GM23248 (cell line): ENCODE data around the gene CTIF. TPM values are rescaled to one million over a fixed set of nuclear protein-coding genes. Genes with fewer than 3 reads are reported as not detected.

Experiments used
- DNase-seq: peaks from one replicate; pipeline ENCODE4 v3.0.0-alpha.2; 2015
- H2AFZ ChIP-seq: fragments of 200-600 bp; sonication (generic); 2 replicates; pipeline ENCODE4 v1.6.1; 2016; ENCODE audit warnings: antibody characterized with exemption
- H3F3A ChIP-seq: fragments of 200-600 bp; sonication (generic); 2 replicates; pipeline ENCODE4 v1.6.1; 2016; ENCODE audit warnings: mild to moderate bottlenecking, antibody characterized with exemption, mixed run types; ENCODE audit not compliant: insufficient read depth
- H3K27ac ChIP-seq: fragments of 200-600 bp; sonication (generic); 2 replicates; pipeline ENCODE4 v1.5.1; 2016; ENCODE audit warnings: mild to moderate bottlenecking
- H3K27me3 ChIP-seq: fragments of 200-600 bp; sonication (generic); replicated peaks from 2 replicates; pipeline ENCODE4 v1.6.1; 2016; ENCODE audit warnings: mild to moderate bottlenecking; ENCODE audit not compliant: insufficient read depth
- H3K36me3 ChIP-seq: fragments of 200-600 bp; sonication (generic); 2 replicates; pipeline ENCODE4 v1.6.1; 2016; ENCODE audit warnings: low read depth, mild to moderate bottlenecking
- H3K4me1 ChIP-seq: fragments of 200-600 bp; sonication (generic); 2 replicates; pipeline ENCODE4 v1.6.1; 2016; ENCODE audit warnings: mild to moderate bottlenecking; ENCODE audit not compliant: insufficient read depth
- H3K4me2 ChIP-seq: fragments of 200-600 bp; sonication (generic); one replicate; pipeline ENCODE4 v1.6.1; 2016; ENCODE audit warnings: mild to moderate bottlenecking; ENCODE audit not compliant: unreplicated experiment
- H3K4me3 ChIP-seq: fragments of 200-600 bp; sonication (generic); 2 replicates; pipeline ENCODE4 v1.5.1; 2016; ENCODE audit warnings: mild to moderate bottlenecking
- H3K79me2 ChIP-seq: fragments of 200-600 bp; sonication (generic); 2 replicates; pipeline ENCODE4 v1.6.1; 2016; ENCODE audit warnings: mild to moderate bottlenecking; ENCODE audit not compliant: insufficient read depth
- H3K9ac ChIP-seq: fragments of 200-600 bp; sonication (generic); 2 replicates; pipeline ENCODE4 v1.6.1; 2016; ENCODE audit warnings: mild to moderate bottlenecking
- H3K9me2 ChIP-seq: fragments of 200-600 bp; sonication (generic); 2 replicates; pipeline ENCODE4 v1.6.1; 2016; ENCODE audit warnings: mixed run types, mild to moderate bottlenecking, moderate library complexity; ENCODE audit not compliant: insufficient read depth
- H3K9me3 ChIP-seq: fragments of 200-600 bp; sonication (generic); one replicate; pipeline ENCODE4 v1.6.1; 2017; ENCODE audit warnings: low read depth
- H4K20me1 ChIP-seq: fragments of 200-600 bp; sonication (generic); 2 replicates; pipeline ENCODE4 v1.6.0; 2016; ENCODE audit not compliant: insufficient read depth
- EZH2 ChIP-seq: fragments of 200-600 bp; sonication (generic); IDR thresholded peaks from 2 replicates; pipeline ENCODE4 v1.6.1; 2018; ENCODE audit warnings: antibody characterized with exemption, mild to moderate bottlenecking; ENCODE audit not compliant: insufficient read depth, poor library complexity, severe bottlenecking
- EZH2phosphoT487 ChIP-seq: fragments of 200-600 bp; sonication (generic); IDR thresholded peaks from 2 replicates; pipeline ENCODE4 v1.6.1; 2018; ENCODE audit warnings: antibody characterized with exemption, moderate library complexity, mild to moderate bottlenecking, low read depth; ENCODE audit not compliant: insufficient read depth
- WGBS, 2 experiments: methylation state at CpG; one replicate each; pipeline ENCODE4 v1.1.6; 2015 to 2017; ENCODE audit warnings: low lambda C conversion rate in 2 of 2, low coverage in 1 of 2; ENCODE audit errors: missing lambda C conversion rate in 2 of 2; 5-methylcytosine and 5-hydroxymethylcytosine counted together
- in situ Hi-C: fragments of 300-500 bp; cut with MboI; formaldehyde crosslinking; loops from 2 replicates; pipeline ENCODE4 v1.15.0; 2020
- polyA plus RNA-seq: library from polyadenylated mRNA; unstranded; fragments of >200 nt; fragmentation: Nextera tagmentation; extraction: Ambion mirVana; gene quantifications from 2 replicates; pipeline ENCODE4 v1.2.1, GENCODE V29; 2016
- total RNA-seq: library from RNA; depleted of rRNA; stranded (reverse); fragments of >200 nt; shearing (Covaris generic); gene quantifications from 2 replicates; pipeline ENCODE4 v1.2.3, GENCODE V29; 2014

The CTIF gene
- total and polyA plus RNA-seq, 2 experiments from 2014 or later = 21.5 to 46.8 TPM

GRCh38 chr18:48796491-48797205, 257.8 kb downstream of the CTIF start:
- 97 to 99% methylated on average over 6 of the region's 6 CpGs for WGBS, 2 experiments
- H3K36me3 ChIP-seq = peaks cover 10% of the 10 kb centered on the region; the same call in 1 of the 2 replicates
- no peak overlapping the region for H3K4me3 ChIP-seq
- in situ Hi-C loops = no loop called here
- no peaks in the 10 kb centered on the region for H3K27me3 ChIP-seq
- H3K79me2 ChIP-seq = peaks cover 6% of the 10 kb centered on the region; the same call in 1 of the 2 replicates
- H3K9me2 ChIP-seq = no peaks in the 10 kb centered on the region
- H3K27ac ChIP-seq = no peak overlapping the region
- no peak overlapping the region for H3K4me2 ChIP-seq
- H3K9me3 ChIP-seq = no peaks in the 10 kb centered on the region
- H2AFZ ChIP-seq = no peak overlapping the region
- H3K4me1 ChIP-seq = peaks cover 10% of the 10 kb centered on the region
- no peak for DNase-seq
- H3F3A ChIP-seq = peaks cover 7% of the 10 kb centered on the region; the same call in 1 of the 2 replicates
- no peak overlapping the region for H3K9ac ChIP-seq
- TF ChIP-seq EZH2phosphoT487 (no peak), EZH2 (no peak)
- H4K20me1 ChIP-seq = no peaks in the 10 kb centered on the region

DNA sequence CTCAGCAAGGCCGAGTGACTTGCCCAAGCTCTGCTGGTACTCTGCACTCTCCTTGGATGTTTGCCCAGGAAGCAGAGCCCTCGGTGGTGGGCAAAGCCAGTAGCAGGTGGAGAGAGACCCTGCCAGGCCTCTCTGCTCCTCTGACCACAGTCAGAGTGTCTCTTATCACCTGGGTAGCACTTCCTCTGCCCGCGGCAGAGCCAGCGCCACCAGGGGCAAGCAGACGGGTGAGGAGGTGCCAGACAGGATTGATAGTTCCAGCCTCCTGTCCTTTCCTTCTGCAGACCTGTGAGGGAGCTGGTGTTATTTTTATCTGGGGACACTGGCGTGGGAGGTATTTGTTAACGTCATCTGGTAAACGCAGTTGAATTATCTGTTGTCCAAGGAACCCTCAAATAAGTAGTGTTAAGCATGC, 259.0 kb downstream of the CTIF start:
- Histone ChIP-seq H3F3A (peaks cover 7% of the 10 kb centered on the region; the same call in 1 of the 2 replicates), H3K27me3 (no peaks in the 10 kb centered on the region), H3K79me2 (no peaks in the 10 kb centered on the region), H3K9me2 (no peaks in the 10 kb centered on the region), H2AFZ (no peak overlapping the region), H3K9me3 (no peaks in the 10 kb centered on the region), H3K27ac (no peak overlapping the region), H4K20me1 (no peaks in the 10 kb centered on the region), H3K36me3 (peaks cover 10% of the 10 kb centered on the region; the same call in 1 of the 2 replicates), H3K4me1 (peaks cover 14% of the 10 kb centered on the region), H3K9ac (no peak overlapping the region), H3K4me3 (no peak overlapping the region), H3K4me2 (no peak overlapping the region)
- 86 to 92% methylated on average over 9 of the region's 9 CpGs for WGBS, 2 experiments
- DNase-seq = no peak
- in situ Hi-C loops = no loop called here
- TF ChIP-seq EZH2 (no peak), EZH2phosphoT487 (no peak)

DNA sequence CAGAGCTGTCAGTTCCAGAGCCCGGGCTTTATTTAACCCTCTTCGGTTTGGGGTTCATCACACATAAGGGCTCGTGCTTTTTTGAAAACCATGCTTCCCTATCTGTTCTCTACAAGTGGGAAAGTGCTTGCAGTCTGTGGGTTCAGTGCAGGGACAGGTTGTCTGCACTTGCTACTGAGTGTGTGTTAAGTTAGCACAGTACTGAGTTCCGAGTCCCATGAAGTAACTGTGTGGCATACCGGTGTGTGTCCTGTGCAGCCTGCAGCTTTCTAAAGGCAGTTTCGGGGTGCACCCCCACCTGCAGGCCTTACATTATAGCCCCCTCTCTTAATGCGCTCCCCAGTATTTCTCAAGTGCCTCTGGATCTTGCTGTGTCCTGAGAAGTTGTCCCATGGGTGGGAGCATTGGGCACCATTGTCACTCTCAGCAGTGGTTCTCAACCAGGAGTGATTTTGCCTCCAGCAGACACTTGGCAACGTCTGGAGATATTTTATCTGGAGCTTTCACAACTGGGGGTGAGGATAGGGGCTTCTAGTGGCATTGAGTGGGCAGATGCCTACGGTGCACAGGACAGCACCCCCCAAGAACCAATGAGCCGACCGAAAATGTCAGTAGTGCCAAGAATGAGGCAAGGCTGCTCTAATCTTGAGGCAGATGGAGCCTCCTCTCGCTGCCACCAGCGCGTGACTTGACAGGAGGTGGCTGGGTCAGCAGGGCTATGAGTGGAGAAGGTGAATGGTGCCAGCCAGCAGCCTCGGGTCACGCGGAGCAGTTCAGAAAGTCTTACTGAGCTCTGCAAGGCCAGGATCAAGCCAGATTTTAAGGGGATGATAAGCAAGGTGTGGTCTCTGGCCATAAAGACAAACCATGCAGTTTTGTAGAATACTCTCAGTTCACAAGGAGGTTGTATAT, 259.8 kb downstream of the CTIF start:
- H3K4me3 ChIP-seq = no peak overlapping the region
- DNase-seq = no peak
- no peak for TF ChIP-seq EZH2
- no peak for TF ChIP-seq EZH2phosphoT487
- no peaks in the 10 kb centered on the region for H3K27me3 ChIP-seq
- no peak overlapping the region for H3K9ac ChIP-seq
- no peaks in the 10 kb centered on the region for H3K9me3 ChIP-seq
- no peaks in the 10 kb centered on the region for H4K20me1 ChIP-seq
- no peaks in the 10 kb centered on the region for H3K79me2 ChIP-seq
- 95 to 96% methylated on average over 17 of the region's 17 CpGs for WGBS, 2 experiments
- no peaks in the 10 kb centered on the region for H3K9me2 ChIP-seq
- H3K4me1 ChIP-seq = peaks cover 14% of the 10 kb centered on the region
- in situ Hi-C loops = no loop called here
- H3K4me2 ChIP-seq = no peak overlapping the region
- no peak overlapping the region for H3K27ac ChIP-seq
- H3F3A ChIP-seq = peaks cover 7% of the 10 kb centered on the region; the same call in 1 of the 2 replicates
- H2AFZ ChIP-seq = no peak overlapping the region
- H3K36me3 ChIP-seq = peaks cover 10% of the 10 kb centered on the region; the same call in 1 of the 2 replicates

- Histone ChIP-seq H3K27me3 (no peaks in the 10 kb centered on the region), H3K4me1 (peaks cover 14% of the 10 kb centered on the region), H3K4me2 (no peak overlapping the region), H2AFZ (no peak overlapping the region), H3K9me2 (no peaks in the 10 kb centered on the region), H3K79me2 (no peaks in the 10 kb centered on the region), H4K20me1 (no peaks in the 10 kb centered on the region), H3F3A (peaks cover 7% of the 10 kb centered on the region; the same call in 1 of the 2 replicates), H3K9ac (no peak overlapping the region), H3K27ac (no peak overlapping the region), H3K36me3 (peaks cover 10% of the 10 kb centered on the region; the same call in 1 of the 2 replicates), H3K9me3 (no peaks in the 10 kb centered on the region), H3K4me3 (no peak overlapping the region)
- TF ChIP-seq EZH2phosphoT487 (no peak), EZH2 (no peak)
- WGBS, 2 experiments = 97 to 99% methylated on average over 8 of the region's 8 CpGs
- in situ Hi-C loops = loop anchor here (10.0 kb wide), 1 partner anchor 55 kb away; no protein-coding TSS in a partner anchor
- no peak for DNase-seq
Observed at GRCh38 chr18:48799724-48800315, 261.0 kb downstream of the CTIF start.
